Osteoblast (primary cell): Measurements from ENCODE around the gene KISS1R. TPM values are rescaled to one million over a fixed set of nuclear protein-coding genes. Genes with fewer than 3 reads are reported as not detected.

Experiments used
- DNase-seq: peaks from one replicate; pipeline ENCODE4 v3.0.0; 2011; ENCODE audit warnings: low spot score, mixed read lengths; ENCODE audit not compliant: insufficient read length; ENCODE audit errors: missing footprints
- H2AFZ ChIP-seq: 2 replicates; pipeline ENCODE4 v1.6.0; 2011; ENCODE audit warnings: mild to moderate bottlenecking, low read length
- H3K27ac ChIP-seq: 2 replicates; pipeline ENCODE4 v1.5.1; 2011; ENCODE audit warnings: mild to moderate bottlenecking, low read depth, low read length, moderate library complexity
- H3K27me3 ChIP-seq: 2 replicates; pipeline ENCODE4 v1.6.0; 2012; ENCODE audit warnings: mild to moderate bottlenecking, control low read depth, inconsistent platforms, low read length, moderate library complexity; ENCODE audit not compliant: insufficient read depth
- H3K36me3 ChIP-seq: 2 replicates; pipeline ENCODE4 v1.5.1; 2011; ENCODE audit warnings: mild to moderate bottlenecking, low read length, control low read depth, moderate library complexity; ENCODE audit not compliant: insufficient read depth
- H3K4me1 ChIP-seq: 2 replicates; pipeline ENCODE4 v1.5.1; 2011; ENCODE audit warnings: mild to moderate bottlenecking, low read length, control low read depth, moderate library complexity; ENCODE audit not compliant: insufficient read depth
- H3K4me2 ChIP-seq: 2 replicates; pipeline ENCODE4 v1.6.0; 2011; ENCODE audit warnings: mild to moderate bottlenecking, low read length; ENCODE audit not compliant: insufficient read depth
- H3K4me3 ChIP-seq: fragments of 200-600 bp; sonication (generic); 3 replicates; pipeline ENCODE4 v1.5.1; 2012; ENCODE audit warnings: mild to moderate bottlenecking, low read length, inconsistent platforms; ENCODE audit not compliant: insufficient read depth
- H3K79me2 ChIP-seq: 2 replicates; pipeline ENCODE4 v1.6.0; 2012; ENCODE audit warnings: mild to moderate bottlenecking, low read length, control low read depth, inconsistent platforms; ENCODE audit not compliant: insufficient read depth
- H3K9me3 ChIP-seq: 2 replicates; pipeline ENCODE4 v1.5.1; 2011; ENCODE audit warnings: low read depth, low read length, control low read depth
- H4K20me1 ChIP-seq: 2 replicates; pipeline ENCODE4 v1.6.0; 2012; ENCODE audit warnings: mild to moderate bottlenecking, low read length, control low read depth; ENCODE audit not compliant: insufficient read depth
- total RNA-seq: library from RNA; depleted of rRNA; stranded (reverse); fragments of >200 nt; gene quantifications from 2 replicates; pipeline ENCODE4 v1.2.3, GENCODE V29; 2012
- TF ChIP-seq, protein P1 (sequence below): IDR thresholded peaks from 2 replicates; pipeline ENCODE4 v1.5.1; 2011; ENCODE audit warnings: mild to moderate bottlenecking, low read depth, low read length, moderate library complexity; ENCODE audit errors: extremely low read depth

KISS1R gene
- total RNA-seq, 1 donor = not detected

DNA sequence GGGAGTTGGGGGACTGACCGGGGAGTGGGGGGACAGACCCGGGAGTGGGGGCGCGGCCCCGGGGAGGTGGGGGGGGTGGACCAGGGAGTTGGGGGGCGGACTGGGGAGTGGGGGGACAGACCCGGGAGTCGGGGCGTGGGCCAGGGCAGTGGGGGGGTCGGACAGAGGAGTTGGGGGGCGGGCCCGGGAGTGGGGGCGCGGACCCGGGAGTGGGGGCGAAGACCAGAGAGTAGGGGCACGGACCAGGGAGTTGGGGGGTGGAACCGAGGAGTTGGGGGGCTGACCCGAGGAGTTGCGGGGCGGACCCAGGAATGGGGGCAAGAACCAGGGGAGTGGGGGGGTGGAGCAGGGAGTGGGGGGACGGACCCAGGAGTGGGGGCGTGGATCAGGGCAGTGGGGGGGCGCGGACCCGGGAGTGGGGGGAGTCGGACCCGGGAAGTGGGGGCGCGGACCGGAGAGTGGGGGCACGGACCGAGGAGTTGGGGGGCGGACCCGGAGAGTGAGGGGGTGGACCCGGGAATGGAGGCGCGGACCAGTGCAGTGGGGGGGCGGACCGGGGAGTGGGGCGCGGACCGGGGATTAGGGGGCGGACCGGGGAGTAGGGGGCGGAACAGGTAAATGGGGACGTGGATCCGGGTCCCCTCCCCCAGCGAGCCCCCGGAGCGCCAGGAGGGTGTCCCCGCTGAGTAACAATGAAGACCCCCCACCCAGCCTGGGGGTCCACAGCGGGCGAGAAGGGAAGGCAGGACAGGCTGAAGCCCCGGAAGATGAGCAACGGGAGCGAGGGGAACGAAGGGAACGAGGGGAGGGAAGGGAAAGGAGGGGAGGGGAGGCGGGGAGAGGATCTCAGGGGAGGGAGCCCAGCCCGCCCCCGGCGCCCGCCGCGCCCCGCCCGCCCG is 4.7 kb upstream of the KISS1R start:
- Histone ChIP-seq H3K27ac (no peak overlapping the region), H3K36me3 (no peaks in the 10 kb centered on the region)
- DNase-seq = peak; percentile 93

GRCh38 chr19:913080-913748 is 3.9 kb upstream of the KISS1R start, which contains the start of gene R3HDM4:
Gene R3HDM4 (minus strand): TSS chr19:913219. CDS start chr19:913157, 62 bp downstream.
- peaks cover 10% of the 10 kb centered on the region for H3K4me1 ChIP-seq
- H3K27ac ChIP-seq = peak within 1 kb of the TSS; percentile 70
- peak within 1 kb of the TSS; percentile 56 for H2AFZ ChIP-seq
- peak within 1 kb of the TSS; percentile 68 for H3K4me2 ChIP-seq
- H3K4me3 ChIP-seq = peak within 1 kb of the TSS; percentile 85
- peaks cover 30% of the 10 kb centered on the region for H3K79me2 ChIP-seq
- peaks cover 17% of the 10 kb centered on the region for H3K27me3 ChIP-seq
- TF ChIP-seq, protein P1, sequence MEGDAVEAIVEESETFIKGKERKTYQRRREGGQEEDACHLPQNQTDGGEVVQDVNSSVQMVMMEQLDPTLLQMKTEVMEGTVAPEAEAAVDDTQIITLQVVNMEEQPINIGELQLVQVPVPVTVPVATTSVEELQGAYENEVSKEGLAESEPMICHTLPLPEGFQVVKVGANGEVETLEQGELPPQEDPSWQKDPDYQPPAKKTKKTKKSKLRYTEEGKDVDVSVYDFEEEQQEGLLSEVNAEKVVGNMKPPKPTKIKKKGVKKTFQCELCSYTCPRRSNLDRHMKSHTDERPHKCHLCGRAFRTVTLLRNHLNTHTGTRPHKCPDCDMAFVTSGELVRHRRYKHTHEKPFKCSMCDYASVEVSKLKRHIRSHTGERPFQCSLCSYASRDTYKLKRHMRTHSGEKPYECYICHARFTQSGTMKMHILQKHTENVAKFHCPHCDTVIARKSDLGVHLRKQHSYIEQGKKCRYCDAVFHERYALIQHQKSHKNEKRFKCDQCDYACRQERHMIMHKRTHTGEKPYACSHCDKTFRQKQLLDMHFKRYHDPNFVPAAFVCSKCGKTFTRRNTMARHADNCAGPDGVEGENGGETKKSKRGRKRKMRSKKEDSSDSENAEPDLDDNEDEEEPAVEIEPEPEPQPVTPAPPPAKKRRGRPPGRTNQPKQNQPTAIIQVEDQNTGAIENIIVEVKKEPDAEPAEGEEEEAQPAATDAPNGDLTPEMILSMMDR = no peak
- no peaks in the 10 kb centered on the region for H3K36me3 ChIP-seq
- no peaks in the 10 kb centered on the region for H3K9me3 ChIP-seq
- peak; percentile 100 for DNase-seq
- peaks cover 13% of the 10 kb centered on the region for H4K20me1 ChIP-seq

More for the DNA sequence above, 4.7 kb upstream of the KISS1R start:
- Histone ChIP-seq H3K4me3 (peak overlapping the region; percentile 85), H3K4me2 (peak overlapping the region; percentile 53), H3K9me3 (no peaks in the 10 kb centered on the region), H3K4me1 (peaks cover 10% of the 10 kb centered on the region), H3K79me2 (peaks cover 34% of the 10 kb centered on the region), H3K27me3 (peaks cover 9% of the 10 kb centered on the region), H4K20me1 (peaks cover 17% of the 10 kb centered on the region), H2AFZ (peak overlapping the region; percentile 56)
- TF ChIP-seq, protein P1 = no peak

DNA sequence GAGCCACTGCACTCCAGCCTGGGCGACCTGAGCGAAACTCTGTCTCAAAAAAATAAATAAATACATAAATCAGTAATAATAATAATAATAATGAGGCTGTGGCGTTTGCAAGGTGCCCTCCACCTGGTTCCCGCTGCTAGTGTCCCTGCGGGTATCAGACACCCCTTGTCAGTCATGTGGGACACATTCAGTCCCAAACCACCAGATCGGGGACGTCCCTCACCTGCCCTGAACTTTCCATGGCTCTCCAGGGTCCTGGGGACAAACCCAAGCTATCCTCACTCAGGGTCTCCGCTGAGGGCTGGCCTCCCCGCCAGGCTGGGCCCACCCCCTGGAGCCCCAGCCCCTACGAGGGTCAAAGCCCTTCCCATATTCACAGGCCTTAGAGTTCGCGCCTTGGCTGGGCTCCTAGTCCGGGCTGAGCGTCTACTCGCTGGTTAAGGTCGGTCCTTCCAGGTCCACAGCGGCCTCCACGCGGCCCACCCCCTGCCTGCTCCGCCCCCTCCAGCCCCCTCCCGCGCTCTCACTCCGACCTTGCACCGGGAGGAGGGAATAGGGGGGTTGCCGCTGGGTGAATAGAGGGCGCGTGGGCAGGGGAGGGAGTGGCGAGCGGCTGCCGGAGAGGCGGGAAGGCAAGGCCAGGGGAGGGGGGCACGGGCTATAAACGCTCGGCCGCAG is 349 bp upstream of the KISS1R start:
- no peak overlapping the region for H2AFZ ChIP-seq
- H3K4me3 ChIP-seq = no peak overlapping the region
- H3K9me3 ChIP-seq = no peaks in the 10 kb centered on the region
- H3K79me2 ChIP-seq = peaks cover 8% of the 10 kb centered on the region
- H3K4me1 ChIP-seq = peaks cover 6% of the 10 kb centered on the region
- H3K27ac ChIP-seq = no peak overlapping the region
- TF ChIP-seq, protein P1 = no peak
- DNase-seq = no peak
- H4K20me1 ChIP-seq = no peaks in the 10 kb centered on the region
- peaks cover 41% of the 10 kb centered on the region for H3K27me3 ChIP-seq
- no peak overlapping the region for H3K4me2 ChIP-seq
- no peaks in the 10 kb centered on the region for H3K36me3 ChIP-seq
